GM19467 (cell line): Measurements from ENCODE around the gene PTP4A2.
"Not testable (repeated sequence)": the region's sequence is repeated elsewhere in the genome, so short reads cannot be mapped to it uniquely, and the experiment has no call there.

ENCODE experiments used
- ATAC-seq: cut with Tn5 transposase; IDR thresholded peaks from one replicate; pipeline ENCODE4 v1.9.1; 2021; ENCODE audit warnings: mild to moderate bottlenecking, moderate library complexity; ENCODE audit not compliant: unreplicated experiment

PTP4A2 gene

GRCh38 chr1:31926252-31926651 is 11.9 kb downstream of the PTP4A2 start:
- no peak for ATAC-seq

- ATAC-seq, result not testable (repeated sequence)
Observed at GRCh38 chr1:31925824-31926223, 12.3 kb downstream of the PTP4A2 start.

DNA sequence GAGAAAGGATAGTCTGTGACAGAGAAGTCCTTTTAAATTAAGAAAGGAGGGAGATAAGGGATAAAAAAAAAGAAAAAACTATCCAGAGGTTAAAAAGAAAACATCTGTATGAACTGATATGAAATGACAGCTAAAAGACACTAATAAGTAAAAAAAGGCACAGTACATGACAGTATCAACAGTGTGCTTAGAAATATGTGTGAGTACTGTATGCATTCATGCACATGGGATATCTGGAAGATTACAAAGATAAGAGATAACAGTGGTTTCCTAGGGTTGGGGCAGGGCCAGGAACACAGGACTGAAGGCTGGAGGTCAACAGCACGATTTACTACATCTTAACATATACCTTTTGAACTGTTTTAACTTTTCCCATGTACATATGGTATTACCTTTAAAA is 13.3 kb downstream of the PTP4A2 start:
- no peak for ATAC-seq

DNA sequence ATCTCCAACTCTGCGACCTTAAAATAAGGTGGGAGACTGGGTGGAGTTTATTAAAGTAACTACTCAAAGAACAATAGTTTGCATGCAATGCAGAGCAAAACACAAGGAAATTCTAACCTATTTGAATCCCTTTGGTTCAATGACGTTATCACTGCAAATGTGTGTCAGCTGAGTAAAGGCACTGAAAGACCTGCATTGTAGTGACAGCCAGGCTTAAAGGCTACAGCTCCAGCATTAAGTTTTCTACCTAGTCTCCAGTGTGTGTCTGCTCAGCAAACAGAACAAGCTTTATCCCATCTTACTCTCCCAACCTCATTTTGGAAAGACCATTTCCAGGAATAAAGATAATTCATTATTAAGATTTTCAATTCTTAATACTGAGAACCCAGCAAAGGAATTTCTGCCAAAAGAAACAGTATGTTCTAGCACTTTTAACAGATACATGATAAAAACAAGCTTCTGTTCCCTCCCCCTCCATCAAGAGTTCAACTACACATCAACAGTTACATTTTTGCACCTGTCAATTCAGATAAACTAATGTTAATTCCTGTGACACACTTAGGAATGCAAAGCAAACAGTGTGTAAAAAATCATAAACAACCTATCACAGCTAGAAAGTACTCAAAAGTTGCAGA is 14.2 kb downstream of the PTP4A2 start:
- no peak for ATAC-seq

DNA sequence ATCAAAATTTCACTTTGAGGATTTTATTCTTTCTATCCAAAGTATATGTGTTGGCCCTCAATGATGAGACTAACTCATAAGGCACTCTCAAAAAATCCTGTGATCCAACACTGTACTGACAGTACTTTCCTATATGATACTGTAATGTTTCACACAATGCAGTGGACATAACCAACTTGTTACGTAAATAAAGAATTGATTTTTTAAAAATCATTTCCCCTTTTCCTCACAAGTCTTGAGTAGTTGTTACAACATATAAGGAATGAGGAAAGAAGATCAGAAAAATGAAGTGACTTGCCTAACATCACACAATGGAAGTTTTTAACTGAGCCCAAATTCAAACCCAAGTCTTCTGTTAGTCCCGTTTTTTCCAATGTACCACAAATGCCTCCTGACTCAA is 17.2 kb downstream of the PTP4A2 start:
- ATAC-seq, result no peak

DNA sequence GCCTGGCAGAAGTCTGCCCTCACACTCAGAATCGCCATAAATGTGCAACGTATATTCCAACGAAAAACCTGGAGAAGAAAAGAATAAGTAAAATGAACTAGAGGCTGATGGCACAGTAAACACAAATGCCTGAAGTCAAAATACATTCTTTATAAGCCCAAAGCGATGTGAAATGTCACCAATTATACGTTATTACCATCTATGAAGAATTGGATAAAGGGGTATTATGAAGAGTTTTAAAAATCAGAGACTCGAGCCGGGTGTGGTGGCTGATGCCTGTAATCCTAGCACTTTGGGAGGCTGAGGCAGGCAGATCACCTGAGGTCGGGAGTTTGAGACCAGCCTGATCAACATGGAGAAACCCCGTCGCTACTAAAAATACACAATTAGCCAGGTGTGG is 18.6 kb downstream of the PTP4A2 start:
- no peak for ATAC-seq

DNA sequence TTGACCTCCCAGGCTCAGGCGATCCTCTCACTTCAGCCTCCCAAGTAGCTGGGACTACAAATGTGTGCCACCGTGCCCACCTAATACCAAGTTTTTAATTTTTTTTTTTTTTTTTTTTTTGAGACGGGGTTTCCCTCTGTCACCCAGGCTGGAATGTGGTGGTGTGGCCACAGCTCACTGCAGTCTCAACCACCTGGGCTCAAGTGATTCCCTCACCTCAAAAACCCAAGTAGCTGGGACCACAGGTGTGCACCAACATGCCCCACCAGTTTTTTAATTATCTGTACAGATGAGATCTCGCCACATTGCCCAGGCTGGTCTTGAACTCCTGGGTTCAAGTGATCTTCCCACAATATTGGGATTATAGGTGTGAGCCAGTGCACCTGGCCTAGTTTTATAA is 22.7 kb downstream of the PTP4A2 start:
- no peak for ATAC-seq

DNA sequence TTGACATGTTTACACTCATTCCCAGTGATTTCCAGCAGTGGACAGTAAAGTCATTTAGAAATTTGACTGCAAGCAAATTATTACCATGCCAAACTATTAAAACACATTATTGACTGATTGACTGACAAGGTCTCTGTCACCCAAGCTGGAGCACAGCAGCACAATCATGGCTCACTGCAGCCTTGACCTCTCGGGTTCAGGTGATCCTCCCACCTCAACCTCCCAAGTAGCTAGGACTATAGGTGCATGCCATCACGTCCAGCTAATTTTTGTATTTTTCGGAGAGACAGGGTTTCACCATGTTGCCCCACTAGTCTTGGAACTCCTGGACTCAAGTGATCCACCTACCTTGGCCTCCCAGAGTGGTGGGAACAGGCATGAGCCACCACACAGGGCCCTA is 24.2 kb downstream of the PTP4A2 start:
- no peak for ATAC-seq

GRCh38 chr1:31912839-31913239 is 25.3 kb downstream of the PTP4A2 start:
- ATAC-seq, result no peak

- no peak for ATAC-seq
Observed at GRCh38 chr1:31911994-31912780, 26.0 kb downstream of the PTP4A2 start.

DNA sequence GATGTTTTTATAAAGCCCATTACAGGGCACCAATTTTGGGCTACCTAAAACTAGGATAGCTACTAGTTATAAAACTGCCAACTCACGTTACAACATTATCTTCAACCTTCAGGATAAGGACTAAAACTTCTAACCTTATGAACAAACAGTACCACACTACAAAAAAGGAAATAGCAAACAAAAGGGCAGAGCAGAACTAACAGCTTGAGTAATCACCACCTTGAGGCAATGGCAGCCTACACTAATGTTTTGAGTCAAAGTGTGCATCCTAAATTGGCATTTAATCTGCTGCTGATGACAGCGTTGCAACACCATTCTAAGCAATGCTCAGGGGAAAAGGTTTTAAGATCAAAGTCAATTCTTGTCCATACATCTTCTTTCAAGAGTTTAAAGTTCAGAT is 27.2 kb downstream of the PTP4A2 start:
- no peak for ATAC-seq

- ATAC-seq, result no peak
Observed at GRCh38 chr1:31909691-31910090, 28.5 kb downstream of the PTP4A2 start.

GRCh38 chr1:31906557-31906956 is 31.6 kb downstream of the PTP4A2 start:
- ATAC-seq, result no peak

- ATAC-seq, result no peak
Observed at GRCh38 chr1:31905681-31906080, 32.5 kb downstream of the PTP4A2 start.

GRCh38 chr1:31905093-31905509 is 33.1 kb downstream of the PTP4A2 start:
- ATAC-seq, result no peak

DNA sequence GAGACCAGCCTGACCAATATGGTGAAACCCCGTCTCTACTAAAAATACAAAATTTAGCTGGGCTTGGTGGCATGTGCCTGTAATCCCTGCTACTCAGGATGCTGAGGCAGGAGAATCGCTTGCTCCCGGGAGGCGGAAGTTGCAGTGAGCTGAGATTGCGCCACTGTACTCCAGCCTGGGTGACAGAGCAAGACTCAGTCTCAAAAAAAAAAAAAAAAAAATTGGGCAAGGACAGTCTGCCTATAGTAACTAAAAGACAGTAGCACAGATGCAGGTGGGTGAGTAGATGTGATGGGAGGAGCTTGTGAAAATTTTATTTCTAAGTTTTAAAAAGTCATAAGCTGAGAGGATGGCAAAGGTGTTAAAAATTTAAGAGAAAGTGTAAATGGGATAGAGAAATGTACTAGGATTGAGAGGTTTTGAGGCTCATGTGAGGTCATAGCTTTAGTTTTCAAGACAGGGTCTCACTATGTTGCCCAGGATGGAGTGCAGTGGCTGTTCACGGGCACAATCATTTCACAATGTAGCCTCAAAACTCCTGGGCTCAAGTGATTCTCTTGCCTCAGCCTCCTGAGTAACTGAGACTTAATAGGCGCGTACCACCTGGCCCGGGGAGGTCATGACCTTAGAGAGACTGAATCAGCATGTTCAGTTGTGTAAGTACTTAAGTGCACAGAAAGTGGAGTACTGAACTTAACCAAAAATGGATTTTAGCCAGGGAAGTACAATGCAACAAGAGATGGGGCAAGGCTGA is 33.7 kb downstream of the PTP4A2 start:
- ATAC-seq, result no peak

DNA sequence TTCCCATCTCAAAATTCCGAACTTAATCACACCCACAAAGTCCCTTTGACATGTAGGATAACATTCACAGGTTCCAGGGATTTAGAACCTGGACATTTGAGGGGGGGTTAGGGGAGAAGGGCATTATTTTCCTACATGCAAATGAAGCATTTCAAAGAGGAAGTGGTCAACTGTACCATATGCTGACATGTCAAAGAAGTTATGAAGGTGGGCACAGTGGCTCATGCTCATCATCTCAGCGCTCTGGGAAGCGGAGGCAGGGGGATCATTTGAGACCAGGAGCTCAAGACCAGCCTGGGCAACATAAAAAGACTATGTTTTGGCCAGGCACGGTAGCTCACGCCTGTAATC is 35.7 kb downstream of the PTP4A2 start:
- no peak for ATAC-seq

DNA sequence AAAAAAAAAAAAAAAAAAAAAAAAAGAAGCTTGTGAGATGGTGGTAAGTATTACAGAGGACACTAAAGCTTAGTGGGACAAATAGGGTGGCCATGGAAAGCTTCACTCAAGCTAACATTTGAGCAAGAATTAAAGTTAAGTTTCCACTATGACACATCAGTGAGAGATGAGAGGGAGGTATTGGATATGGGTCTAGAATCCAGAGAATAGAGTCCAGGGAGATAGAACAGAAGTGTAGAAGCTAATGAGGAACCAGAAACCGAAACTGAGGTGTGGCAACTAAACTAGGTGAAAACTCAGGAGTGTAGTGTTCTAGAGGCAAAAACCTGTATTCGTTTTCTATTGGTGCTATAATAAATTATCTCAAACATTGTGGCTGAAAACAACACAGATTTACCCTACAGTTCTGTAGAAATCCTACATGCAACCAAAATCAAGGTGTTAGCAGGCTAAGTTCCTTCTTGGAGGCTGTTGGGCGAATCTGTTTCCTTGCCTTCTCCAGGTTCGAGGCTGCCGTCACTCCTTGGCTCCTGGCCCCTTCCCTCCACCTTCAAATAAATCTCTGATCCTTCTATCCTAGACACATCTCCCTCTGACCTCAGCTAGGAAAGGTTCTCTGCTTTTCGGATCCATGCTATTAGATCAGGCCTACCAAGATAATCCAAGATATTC is 36.2 kb downstream of the PTP4A2 start:
- ATAC-seq, result no peak

DNA sequence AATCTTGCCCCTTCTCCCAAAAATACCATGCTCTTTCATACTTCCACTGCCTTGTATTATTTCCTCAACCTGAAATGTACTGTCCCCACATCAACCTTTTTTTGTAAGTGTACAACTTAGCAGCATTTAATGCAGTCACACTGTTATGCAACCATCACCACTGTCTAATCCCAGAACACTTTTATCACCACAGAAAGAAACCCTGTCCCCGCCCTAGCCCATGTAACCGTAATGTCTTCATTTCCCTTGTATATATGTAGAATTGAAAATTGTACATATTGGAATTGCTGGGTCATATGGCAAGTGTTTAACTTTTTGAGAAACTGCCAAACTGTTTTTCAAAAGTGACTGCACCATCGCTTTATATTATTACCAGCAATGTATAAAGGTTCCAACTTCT is 37.4 kb downstream of the PTP4A2 start:
- no peak for ATAC-seq

DNA sequence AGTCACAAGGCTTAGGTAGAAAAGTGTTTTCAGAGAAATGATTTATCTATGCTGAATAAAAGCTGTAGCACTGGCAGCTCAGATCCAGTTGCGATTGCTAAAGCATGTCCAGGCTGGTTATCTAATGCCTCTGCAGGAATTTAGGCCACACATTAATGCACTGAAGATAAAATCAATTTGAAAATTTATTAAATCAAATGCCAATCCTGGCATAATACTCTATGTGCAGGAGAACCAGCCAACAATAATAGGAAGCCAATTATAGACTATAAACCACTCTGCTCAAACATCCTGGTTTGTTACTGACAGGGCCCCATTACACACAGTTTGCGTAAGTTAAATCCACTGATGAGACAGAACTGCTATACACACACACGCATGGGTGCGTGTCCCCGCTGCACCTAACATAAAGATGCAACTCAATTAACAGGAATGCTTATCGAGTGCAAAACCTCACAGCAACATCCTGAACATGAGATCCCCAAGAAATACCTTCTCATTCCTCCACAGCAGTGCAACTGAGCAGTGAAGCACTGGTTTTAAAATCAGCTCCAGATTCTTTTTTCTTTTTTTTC is 40.6 kb downstream of the PTP4A2 start:
- no peak for ATAC-seq
